HG02763 (cell line): ENCODE measurements around the gene IGF2BP2.

Experiments
- ATAC-seq: cut with Tn5 transposase; IDR thresholded peaks from one replicate; pipeline ENCODE4 v1.9.1; 2021; ENCODE audit warnings: mild to moderate bottlenecking, moderate library complexity; ENCODE audit not compliant: unreplicated experiment

IGF2BP2 gene

DNA sequence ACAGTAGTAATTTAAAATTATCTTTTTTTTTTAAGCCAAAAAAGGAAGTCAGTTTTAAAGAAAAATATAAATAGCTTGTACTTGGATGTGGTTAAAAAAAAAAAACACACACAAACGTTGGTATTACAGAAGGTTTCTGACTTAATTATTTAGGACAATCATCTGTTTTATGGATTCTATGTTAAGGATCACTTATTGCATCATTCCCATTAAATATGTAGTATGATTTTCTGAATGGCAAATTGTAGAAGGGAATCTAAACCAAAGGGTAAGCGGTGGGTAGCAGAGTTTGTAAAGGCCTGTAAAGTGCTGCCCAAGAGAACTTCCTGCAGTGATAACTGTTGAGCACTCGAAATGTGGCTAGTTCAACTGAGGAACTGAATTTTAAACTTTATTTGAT is 230.8 kb downstream of the IGF2BP2 start:
- ATAC-seq, result no peak
